HG03139 (cell line): ENCODE measurements around the gene GFY.

ENCODE experiments used
- ATAC-seq: cut with Tn5 transposase; IDR thresholded peaks from one replicate; pipeline ENCODE4 v1.9.1; 2021; ENCODE audit not compliant: unreplicated experiment

GFY gene

DNA sequence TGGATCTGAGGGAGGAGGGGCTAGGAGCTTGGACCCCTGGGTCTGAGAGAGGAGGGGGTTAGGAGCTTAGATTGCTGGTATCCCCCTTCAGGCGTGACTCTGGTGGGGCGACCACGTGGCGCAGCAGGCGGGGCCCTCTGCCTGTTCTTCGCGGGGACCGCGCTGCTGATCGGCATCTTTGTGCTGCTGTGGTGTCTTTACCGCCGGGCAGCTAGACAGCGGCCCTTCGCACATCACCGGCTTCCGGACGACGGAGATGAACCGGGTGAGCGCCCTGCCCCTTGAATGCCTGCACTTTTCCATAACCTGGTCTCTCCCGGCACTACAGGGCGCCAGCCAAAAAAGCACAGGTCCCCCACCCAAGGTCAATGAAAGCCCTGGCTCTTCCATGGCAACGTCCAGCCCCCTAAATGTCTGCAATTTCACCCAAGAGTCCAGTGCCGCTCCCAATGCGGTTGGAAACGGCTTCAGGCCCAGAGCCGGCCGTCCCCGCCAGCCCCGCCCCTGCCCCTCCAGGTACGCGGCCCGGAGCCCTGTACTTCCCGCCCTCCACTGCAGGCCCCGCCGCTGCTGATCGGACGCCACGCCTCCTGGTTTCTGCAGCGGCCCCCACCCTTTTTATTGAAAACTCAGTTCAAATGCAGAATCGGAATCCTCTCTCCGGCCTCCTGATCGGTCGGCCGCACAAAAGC is 2.8 kb downstream of the GFY start:
- no peak for ATAC-seq

DNA sequence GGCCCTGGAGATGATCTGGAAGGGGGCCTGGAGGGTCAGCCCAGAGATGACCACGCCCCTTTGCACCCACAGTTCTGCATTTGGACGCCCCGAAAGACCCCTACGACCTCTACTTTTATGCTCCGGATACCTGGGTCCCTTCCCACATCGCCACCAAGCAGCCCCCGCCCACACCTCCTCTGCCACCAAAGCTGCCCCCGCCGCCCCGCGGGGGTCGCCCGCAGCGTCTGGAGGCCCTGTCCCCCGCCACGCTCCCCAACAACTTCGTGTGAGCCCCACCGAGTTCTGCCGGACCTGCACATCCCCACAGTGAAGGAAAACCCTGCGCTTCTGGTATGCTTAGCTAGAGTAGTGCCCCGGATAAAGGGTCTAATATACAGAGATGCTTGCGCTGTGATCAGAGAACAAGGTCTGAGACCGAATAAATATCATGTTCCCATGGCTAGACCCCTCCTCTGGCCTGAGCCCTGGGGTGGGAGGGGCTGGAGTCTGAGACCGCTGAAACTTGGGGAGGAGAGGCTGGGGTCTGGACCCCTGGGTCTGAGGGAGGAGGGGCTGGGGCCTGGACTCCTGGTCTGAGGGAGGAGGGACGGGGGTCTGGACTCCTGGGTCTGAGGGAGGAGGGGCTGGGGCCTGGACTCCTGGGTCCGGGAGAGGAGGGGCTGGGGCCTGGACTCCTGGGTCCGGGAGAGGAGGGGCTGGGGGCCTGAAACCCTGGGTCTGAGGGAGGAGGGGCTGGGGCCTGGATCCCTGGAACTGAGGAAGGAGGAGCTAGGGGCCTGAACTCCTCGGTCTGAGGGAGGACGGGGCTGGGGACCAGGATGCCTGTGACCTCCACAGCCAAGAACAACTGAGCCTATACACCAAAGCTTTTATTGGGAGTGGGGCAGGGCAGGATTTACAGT is 3.6 kb downstream of the GFY start:
- ATAC-seq, result no peak

DNA sequence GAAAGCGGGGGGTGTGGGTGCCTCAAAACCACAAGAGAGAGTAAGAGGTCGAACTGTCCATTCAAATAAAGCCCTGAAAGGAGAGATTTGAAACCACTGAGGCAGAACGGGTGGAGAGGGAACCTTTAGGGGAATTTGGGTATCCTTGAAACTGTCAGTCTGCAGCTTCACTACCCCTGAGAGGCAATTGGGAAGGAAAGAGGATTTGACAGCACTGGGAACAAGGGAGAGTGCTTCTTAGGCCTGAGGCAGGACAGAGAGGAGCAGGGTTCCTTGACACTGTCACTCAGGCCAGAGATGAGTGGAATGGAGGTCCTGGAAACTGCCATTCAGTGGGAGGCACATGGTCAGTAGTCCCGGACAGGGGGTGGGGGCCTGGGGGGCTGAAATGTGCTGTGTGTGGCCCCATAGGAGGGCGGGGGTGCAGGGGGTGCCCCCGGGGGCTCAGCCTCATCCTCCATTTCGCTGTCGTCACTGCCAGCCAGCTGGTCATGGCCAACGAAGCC is 5.0 kb downstream of the GFY start:
- ATAC-seq, result no peak

DNA sequence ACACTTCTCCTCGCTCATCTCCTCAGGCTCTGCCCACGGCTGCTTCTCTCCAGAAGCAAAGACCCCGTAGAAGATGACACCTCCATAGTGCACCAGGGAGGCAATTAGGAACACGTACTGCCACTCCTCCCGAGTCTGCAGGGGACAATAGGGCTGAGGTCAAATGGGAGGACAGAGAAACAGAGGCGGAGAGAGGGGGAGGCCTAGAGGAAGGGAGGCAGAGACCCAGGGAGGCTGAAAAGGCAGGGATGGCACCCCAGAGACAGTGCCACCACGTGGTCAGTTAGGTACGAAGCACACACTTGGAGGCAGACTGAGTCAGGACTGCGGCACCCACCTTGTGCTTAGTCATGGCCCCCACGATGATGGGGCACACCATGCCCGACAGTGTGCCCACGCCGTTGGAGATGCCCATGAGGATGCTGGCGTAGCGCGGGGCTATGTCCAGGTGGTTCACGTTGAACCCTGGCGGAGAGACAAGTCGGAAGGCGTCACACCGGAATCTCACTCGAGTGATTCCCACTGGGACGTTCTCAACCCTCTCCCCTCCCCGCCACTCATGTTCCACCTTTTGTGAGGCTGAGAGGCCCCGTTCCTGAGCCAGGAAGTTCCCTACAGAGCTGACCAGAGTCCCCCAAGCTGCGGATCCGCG is 5.6 kb downstream of the GFY start:
- ATAC-seq, result no peak

DNA sequence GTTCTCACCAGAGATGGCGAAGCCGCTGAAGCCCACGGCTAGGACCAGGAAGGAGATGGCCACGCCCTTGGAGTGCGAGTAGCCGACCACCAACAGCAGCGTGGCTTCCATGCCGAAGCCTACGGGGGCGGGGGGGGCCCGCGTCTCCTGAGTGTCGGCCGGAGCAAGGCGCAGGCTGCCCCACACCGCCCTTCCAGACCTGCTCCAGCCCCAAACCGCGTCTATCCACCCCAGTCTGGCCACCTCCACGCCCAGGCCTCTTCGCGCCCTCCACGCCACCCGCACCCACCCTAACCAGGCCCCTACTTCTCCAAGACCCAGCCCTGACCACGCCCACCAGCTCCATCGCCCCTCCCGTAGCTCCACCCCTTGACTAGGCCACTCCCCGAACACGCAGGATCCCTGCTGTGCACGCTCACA is 6.2 kb downstream of the GFY start:
- no peak for ATAC-seq

DNA sequence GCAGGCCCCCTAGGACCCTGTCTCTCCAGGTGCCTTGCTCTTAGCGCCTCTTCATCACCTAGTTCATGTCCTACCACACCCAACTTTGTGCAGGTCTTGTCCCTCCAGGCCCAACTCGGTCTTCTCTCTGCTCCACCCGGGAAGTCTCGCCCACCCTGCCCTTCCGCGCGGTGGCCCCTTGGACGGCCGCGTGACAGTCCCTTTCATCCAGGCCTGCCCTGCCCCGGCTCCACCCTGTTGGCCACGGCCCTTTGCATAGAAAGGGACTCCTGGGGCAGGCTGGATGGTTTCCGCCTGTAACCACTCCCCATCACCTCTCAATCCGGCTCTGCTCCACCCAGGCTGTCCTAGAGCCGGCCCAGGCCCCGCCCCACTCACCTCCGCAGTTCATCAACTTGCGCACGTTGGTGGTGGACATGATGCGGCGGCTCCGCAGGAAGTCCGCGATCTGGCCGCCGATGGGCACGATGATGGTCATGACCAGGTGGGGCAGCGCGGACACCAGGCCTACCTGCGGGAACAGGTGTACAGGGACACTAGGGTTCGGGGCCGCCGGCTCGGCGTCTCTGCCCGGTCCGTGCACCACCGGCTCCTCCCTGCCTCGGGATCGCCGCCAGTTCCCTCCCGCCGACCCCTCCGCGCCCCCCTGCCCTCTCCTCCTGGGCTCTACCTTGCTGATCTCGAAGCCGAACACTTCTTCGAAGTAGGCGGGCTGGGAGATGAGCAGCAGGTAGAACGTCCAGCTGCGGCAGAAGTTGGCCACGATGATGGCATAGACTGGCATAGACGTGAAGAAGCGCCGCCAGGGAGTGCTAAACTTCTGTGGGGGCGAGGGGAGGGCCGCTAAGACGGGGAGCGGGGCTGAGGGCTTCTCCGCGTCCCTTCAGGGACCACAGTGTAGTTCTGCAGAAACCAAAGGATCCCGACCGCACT is 7.2 kb downstream of the GFY start:
- ATAC-seq, result no peak

DNA sequence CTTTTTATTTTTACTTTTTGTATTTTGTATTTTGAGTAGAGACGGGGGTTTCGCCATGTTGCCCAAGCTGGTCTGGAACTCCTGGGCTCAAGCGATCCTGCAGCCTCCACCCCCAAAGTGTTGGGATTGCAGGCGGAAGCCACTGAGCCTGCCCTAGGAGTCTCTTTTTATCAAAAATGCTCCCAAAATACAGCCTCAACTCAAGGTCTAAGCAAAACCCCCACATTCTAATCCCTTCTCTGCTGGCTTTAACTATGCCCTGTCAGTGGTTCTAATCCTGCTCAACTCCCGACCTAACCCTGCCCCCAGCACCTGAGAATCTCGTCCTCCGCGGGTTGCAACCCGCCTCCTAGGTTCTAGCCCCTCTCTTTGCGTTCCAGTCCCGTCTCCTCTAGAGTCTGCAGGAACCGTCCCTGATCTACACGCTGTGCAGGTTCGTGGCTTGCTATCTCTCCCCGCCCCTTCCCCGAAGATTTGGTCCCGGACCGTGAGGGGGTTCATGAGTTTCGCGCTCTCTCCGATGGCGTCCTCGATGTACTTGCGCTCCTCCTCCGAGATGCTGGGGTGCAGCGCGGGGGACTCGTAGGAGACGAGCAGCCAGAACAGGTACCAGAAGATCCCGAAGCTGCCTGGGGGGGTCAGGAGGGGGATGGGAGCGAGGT is 8.2 kb downstream of the GFY start:
- ATAC-seq, result no peak

DNA sequence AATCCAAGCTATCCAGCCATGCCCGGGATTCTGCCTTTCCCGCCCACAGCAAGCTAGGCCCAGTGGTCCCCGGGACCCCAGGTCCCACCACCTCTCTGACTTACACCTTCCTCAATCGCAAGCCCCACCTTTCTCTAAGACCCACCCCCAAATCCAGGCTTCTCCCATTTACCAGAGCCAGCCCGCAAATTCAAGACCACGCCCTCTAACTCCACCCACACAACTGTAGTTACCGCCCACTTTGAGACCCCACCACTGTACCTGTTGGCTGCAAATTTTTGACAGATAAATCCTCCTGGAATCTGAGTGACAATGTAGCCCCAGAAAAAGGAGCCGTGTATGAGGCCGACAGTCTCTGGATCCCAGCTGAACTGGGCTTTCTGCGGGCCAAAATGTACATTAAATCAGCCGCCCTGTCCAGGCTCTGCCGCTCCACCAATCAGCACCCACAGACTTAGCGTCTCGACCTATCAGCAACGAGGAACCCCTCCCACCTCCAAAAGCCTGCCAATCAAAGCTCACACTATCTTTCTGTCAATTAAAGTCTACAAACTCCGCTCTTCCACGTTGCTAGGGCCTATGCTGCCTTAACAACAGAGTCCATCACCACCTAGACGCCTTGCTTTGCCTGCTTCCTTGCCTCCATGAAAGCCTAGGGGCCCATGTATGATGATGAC is 9.9 kb downstream of the GFY start:
- no peak for ATAC-seq

DNA sequence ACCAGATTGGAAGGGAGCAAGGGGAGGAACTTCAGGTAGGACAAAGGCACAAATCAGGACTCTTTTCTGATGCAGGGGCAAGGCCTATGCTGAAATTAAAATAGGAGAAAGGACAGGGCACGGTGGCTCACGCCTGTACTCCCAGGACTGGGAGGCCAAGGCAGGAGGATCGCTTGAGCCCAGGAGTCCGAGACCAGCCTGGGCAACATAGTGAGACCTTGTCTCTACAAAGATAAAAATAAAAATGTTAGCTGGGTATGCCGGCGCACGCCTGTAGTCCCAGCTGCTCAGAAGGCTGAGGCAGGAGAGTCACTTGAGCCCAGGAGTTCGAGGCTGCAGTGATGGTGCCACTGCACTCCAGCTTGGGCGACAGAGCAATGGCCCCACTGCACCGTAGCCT is 10.5 kb downstream of the GFY start:
- no peak for ATAC-seq

DNA sequence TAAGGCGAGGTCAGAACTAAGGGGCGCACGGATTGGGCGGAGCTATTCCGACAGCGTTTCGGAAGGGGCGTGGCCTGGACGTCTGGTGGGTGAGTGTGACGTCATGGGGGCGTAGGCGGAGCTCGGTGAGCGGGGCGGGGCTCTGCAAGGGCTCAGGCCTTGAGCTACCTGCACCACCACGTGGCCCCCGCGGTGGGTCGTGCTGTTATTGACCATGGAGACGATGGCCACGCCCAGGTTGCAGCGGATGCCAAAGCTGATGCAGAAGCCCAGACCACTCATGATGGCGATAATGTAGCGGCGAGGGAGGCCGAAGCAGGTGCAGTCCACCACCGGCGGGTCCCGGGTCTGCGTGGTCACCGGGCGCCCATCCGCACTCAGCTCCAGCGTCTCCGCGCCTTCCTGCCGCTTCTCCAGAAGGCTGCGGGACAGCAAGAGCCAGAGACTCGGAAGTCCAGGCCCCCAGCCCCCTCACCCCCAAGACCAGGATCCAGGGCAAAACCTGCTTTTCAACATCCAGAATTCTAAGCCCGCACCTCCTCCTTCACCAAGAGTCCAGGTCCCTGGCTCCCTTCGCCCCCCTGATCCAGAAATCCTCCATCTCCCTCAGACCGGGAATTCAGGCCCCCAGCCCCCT is 11.3 kb downstream of the GFY start:
- no peak for ATAC-seq

DNA sequence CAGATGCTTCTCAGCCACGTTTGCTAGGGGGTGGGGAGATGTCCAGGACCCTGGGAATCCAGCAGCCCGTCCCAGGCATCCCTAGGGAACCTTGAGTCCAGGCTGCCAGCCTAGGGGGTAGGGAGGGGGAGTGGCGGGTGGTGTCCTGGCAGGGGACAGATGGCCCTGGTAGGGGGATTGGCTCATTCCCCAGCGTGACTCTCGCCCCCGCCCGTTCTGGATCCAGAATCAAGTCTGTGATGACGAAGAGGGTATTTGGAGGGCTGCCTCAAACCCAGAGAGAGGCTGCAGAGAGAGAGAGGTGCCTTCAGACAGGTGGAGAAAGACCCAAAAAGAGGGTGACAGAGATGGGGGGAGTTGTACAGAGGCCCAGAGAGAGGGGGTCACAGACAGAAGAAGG is 12.0 kb downstream of the GFY start:
- ATAC-seq, result no peak

DNA sequence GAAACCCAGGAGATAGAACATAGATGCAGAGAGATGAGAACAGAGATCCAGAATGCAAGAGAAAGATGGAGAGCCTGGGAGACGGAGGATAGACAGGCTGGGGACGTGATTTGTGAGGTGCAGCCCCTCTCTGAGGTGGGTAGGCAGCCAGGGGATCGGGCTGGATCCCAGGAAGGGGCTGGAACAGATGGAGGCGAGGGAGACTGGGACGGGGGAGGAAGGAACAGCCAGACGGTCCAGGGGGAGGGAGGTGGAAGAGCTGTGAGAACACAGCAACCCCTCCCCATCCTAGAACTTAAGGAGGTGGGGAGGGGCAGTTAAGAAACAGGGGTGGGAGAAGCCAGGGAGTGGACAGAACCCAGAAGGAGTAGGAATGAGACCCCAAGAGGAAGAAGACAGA is 13.1 kb downstream of the GFY start:
- no peak for ATAC-seq

DNA sequence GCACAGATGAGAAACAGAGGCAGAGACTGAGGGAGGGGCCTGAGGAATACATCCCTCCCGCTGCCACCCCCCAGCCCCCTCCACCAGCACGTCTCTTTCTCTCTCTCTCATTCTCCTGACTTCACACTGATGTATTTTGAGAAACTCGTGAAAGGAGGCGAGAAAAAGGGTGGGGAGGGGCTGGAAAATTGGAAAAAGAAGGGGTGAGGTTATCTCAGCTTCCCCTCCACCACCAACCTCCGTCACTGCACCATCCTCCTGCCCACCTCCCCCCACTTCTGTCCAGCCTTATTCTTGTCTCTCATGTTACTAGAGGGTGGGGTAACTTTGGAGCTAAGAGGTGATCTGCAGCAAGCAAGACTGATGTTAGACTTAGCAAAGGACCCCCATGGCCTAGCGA is 14.6 kb downstream of the GFY start:
- no peak for ATAC-seq

DNA sequence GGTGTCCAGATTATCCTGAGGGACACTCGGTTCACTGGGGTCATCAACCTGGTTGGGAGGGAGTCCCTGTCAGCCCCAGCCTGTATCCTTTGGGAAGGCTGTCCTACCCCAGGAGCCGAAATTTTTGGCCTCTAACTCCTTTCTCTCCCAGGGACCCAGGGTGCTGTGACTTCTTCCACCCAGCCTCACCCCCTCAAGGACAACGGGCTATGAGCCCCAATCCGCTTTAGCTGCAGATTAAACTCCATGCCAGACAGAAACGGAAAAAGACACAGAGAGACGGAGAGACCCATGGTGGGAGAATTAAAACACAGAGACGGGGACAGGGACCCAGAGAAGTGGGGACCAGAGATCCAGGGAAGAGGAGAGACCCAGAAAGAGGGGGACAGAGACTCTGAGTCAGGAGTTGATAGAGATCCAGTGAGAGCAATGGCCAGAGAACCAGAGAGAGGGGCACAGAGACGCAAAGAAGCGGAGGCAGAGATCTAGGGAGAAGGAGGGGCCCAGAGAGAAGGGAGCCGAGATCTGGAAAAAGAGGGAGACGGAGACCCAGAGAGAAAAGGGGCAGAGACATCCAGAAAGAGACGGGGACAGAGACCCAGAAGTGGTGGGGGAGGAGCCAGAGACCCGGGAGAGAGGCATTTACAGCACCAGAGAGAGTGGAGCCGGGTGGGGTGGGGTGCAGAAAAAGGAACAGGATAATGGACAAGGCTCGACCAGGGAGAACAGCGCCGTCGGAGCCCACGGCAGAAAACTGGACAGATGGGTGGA is 15.4 kb downstream of the GFY start:
- ATAC-seq, result no peak

DNA sequence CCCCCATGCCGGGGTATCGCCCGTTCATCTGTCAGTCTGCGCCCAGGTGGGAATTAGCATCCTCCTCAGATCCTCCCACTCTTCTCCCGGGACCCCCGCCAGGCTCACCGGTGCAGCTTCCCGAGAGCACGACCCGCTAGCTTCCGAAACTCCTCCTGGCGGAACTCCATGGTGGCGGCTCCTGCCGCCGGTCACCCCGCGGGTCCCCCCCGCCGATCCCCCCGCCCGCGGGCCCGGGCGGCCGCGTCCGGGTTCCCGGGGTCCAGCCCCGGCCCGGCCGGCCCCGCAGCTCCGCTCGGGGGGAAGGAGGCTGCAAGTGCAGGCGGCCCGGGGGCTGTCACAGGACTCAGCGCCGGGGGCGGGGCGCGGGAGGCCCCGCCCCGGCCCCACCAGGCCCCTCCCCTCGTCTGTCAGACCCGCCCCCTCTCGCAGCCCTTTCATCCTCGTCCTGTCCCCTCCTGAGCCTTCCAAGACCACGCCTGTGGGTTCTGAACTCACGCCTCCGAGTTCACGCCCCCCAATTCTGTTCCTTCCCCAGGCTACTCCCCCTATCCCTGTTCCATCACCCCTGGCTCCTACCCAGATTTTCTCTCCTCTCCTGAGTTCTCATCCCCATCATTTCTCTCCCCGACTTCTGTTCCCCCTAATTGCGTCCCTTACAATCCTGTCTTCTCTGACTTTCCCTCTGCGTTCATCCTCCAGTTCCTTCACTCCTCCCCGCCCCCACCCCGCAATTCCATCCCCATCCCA is 16.2 kb downstream of the GFY start, which contains the start of gene SLC17A7:
Gene SLC17A7, minus strand, starts transcription at position 318 of the 750 bp plus-strand sequence. Its CDS starts 148 bp downstream, at position 170.
- ATAC-seq, result no peak

DNA sequence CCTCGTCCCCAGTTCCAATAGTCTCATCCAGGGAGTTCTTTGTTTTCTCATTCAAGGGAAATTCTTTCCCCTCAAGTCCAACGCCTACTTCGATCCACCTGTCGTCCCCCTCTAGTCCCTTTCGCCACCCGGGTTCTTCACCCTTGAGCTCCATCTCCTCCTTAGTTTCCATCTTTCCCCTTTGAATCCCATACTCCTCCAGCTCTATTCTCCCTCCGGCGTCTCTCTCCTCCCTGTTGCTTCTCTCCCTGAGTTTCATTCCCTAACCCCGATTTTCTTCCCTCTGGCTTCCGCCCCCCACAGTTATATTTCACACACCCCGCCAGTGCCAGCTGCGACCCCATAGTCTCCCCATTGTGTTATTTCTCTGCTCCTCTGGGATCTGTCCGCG is 16.8 kb downstream of the GFY start:
- ATAC-seq, result no peak

DNA sequence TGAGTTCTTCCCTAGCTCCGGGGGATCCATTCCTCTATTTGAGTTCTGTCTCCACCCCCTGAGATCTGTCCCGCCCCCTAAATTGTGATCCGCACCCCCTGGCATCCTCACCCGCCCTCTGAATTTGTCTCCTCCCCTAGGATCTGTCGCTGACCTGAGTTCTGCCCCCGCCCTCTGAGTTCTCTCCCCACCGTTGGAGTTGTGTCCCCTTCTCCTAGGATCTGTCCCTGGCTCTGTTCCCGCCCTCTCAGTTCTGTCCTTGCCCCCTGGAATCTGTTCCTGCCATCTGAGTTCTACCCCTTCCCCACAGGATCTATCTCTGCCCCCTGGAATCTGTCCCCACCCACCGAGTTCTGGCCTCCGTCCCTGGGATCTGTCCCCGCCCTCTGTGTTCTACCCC is 17.2 kb downstream of the GFY start:
- no peak for ATAC-seq
